HG03066 (cell line): Measurements from ENCODE around the gene C7orf25.

Experiments
- ATAC-seq: cut with Tn5 transposase; IDR thresholded peaks from one replicate; pipeline ENCODE4 v1.9.1; 2021; ENCODE audit warnings: low read depth; ENCODE audit not compliant: unreplicated experiment

The C7orf25 gene

GRCh38 chr7:42880392-42880791, 31.5 kb downstream of the C7orf25 start:
- ATAC-seq, result no peak

GRCh38 chr7:42878303-42878702, 33.6 kb downstream of the C7orf25 start:
- no peak for ATAC-seq

DNA sequence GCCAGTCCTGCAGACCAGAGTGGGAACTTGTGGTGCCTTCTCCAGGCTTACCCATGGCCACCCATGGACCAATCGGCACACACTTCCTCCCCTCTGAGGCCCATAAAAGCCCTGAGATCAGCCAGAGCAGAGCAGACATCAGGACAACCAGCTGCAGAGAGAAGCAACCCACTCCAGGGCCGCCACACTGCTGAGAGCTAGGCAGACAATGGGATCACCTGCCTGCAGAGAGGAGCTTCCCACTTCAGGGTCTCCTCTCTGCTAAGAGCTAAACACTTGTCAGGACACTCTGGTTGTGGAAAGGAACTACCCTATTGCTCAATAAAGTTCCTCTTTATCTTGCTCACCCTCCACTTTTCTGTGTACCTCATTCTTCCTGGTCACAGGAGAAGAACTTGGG, 34.0 kb downstream of the C7orf25 start:
- ATAC-seq, result no peak

GRCh38 chr7:42876182-42877068, 35.4 kb downstream of the C7orf25 start:
- ATAC-seq, result peak; percentile 94

DNA sequence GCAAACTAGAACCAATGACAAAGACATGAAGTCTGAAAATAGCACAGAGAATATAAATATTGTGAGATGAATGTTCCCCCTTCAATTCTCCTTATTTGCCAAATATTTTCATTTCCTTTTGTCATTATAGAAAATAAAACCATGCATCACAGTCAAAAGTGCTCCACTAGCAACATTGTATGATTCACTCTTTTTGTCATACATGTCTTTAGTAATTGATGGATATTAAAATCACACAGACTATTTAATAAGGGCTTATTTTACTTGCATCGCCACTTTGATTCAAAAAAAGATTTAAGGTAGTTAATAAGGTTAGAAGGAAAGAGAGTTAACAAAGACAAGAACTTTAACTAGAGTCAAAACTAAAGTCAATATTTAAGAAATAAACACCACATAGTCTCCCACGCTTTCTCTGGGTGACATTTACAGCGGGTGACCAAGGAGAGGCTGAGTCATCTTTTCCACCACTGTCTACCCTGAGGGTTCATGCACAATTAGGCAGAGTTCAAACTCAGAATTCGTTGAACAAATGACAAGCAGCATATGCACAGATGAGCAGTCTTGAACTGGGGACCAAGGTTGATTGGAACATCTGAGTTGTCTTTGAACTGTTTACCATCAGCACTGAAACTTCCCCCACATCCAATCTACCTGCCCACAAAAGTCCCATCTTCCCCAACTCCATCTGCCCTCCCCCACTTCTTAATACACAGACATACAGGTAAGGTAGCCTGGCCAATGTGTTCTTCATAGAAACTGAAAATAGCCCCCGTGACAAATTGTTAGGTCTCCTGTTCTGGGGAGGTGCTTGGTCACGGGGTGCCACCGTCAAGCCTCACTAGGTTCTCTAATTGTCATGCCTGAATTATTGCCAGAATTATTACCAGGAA, 42.5 kb downstream of the C7orf25 start:
- peak; percentile 98 for ATAC-seq

DNA sequence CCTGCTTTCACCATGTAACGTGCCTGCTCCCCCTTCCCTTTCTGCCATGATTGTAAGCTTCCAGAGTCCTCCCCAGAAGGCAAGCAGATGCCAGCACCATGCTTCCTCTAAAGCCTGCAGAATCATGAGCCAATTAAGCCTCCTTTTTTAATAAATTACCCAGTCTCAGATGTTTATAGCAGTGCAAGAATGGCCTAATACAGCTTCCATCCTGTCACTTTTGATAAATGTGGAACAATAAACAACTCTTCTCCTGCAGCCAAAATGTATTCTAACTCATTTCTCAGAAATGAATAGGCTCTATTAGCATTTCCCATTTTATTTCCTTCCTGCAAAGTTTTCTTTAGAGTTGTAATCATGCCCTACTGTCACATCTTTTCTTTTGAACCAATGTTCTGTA, 43.4 kb downstream of the C7orf25 start:
- ATAC-seq, result no peak
